GM21526 (cell line): ENCODE data around the gene GRM3.
"Not testable (repeated sequence)": the region's sequence is repeated elsewhere in the genome, so short reads cannot be mapped to it uniquely, and the experiment has no call there.

Experiments
- ATAC-seq: cut with Tn5 transposase; IDR thresholded peaks from one replicate; pipeline ENCODE4 v1.9.1; 2021; ENCODE audit warnings: moderate library complexity; ENCODE audit not compliant: unreplicated experiment, low FRiP score

GRM3 gene

GRCh38 chr7:86643561-86644281 is at the start of gene GRM3:
Gene GRM3, plus strand, starts transcription at chr7:86643909. Its CDS starts 121,237 bp downstream, at chr7:86765146.
- no peak for ATAC-seq

- peak; percentile 52 for ATAC-seq
Observed at GRCh38 chr7:86598311-86598710, 45.4 kb upstream of the GRM3 start.

GRCh38 chr7:86598721-86599120 is 45.0 kb upstream of the GRM3 start:
- ATAC-seq, result no peak

- no peak for ATAC-seq
Observed at GRCh38 chr7:86600506-86601290, 43.0 kb upstream of the GRM3 start.

DNA sequence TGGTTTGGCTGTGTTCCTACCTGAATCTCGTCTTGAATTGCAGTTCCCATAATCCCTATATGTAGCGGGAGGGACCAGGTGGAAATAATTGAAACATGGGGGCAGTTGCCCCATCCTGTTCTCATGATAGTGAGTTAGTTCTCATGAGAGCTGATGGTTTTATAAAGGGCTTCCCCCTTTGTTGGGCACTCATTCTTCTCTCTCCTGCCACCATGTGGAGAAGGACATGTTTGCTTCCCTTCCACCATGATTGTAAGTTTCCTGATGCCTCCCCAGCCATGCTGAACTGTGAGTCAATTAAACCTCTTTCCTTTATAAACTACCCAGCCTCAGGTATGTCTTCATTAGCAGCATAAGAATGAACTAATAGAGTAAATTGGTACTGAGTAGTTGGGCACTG is 28.0 kb upstream of the GRM3 start:
- not testable (repeated sequence) for ATAC-seq

DNA sequence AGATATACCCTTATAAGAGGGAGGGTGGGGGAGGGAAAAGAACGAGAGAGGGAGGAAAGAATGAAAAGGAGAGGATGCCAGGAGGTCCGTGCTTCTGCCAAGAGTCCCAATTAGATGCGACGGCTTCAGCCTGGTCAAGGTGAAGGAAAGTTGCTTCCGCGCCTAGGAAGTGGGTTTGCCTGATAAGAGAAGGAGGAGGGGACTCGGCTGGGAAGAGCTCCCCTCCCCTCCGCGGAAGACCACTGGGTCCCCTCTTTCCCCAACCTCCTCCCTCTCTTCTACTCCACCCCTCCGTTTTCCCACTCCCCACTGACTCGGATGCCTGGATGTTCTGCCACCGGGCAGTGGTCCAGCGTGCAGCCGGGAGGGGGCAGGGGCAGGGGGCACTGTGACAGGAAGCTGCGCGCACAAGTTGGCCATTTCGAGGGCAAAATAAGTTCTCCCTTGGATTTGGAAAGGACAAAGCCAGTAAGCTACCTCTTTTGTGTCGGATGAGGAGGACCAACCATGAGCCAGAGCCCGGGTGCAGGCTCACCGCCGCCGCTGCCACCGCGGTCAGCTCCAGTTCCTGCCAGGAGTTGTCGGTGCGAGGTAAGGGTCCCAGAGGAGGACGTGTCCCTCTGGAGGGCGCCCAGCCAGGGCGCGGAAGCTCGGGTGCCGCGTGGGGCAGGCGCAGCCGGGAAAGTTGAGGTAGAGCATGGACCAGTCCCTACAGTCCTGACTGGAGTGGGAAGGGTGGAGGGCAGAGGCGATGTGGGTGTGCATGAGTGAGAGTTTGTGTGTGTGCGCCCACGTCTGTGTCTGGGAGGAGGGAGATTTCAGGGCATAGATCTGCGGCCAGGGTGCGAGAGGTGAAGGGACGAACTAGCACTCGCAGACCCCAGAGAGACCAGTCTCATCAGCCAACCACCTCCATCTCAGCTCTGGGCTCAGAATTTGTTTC is 844 bp downstream of the GRM3 start:
- ATAC-seq, result no peak

GRCh38 chr7:86645225-86645608 is 1.5 kb downstream of the GRM3 start:
- no peak for ATAC-seq

- ATAC-seq, result no peak
Observed at GRCh38 chr7:86645676-86646276, 2.1 kb downstream of the GRM3 start.

GRCh38 chr7:86647385-86648094 is 3.8 kb downstream of the GRM3 start:
- no peak for ATAC-seq

- no peak for ATAC-seq
Observed at GRCh38 chr7:86648169-86648568, 4.5 kb downstream of the GRM3 start.

- ATAC-seq, result no peak
Observed at GRCh38 chr7:86653919-86654659, 10.4 kb downstream of the GRM3 start.

DNA sequence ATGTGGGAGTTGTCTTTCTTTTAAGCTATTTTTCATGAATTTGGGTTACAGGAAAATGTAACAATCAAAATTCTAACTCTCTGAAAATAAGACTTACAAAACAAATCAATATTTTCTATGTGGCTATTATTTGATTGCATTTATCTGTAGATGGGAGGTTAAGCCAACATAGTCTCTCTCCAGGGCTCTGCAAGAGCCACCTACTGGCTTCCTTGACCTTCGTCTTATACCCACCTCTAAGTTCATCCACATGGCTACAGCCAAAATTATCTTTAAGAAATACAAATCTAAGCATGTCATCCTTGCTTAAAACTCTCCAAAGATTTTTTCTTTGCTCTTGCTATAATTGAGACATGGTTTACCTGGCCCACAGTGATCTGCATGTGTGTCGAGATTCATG is 14.2 kb downstream of the GRM3 start:
- no peak for ATAC-seq

GRCh38 chr7:86660950-86661462 is 17.3 kb downstream of the GRM3 start:
- ATAC-seq, result no peak

- ATAC-seq, result no peak
Observed at GRCh38 chr7:86664486-86664885, 20.8 kb downstream of the GRM3 start.

DNA sequence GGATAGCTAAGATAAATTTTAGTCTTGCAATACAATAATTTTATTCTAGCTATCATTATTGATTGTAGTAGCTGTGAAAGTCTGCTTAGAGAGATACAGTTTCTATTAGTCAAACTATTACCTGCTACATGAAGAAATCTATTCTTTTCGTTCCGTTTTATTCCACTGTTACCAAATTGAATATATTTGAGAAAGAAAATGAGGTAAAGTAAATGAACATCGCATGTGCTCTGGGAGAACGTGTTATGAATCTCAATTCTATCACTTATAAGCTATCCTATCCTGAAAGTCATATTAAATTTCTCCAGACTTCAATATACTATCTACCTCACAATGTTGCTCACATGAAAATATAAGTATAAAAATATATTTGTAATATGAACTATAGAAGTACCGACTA is 21.3 kb downstream of the GRM3 start:
- ATAC-seq, result no peak

DNA sequence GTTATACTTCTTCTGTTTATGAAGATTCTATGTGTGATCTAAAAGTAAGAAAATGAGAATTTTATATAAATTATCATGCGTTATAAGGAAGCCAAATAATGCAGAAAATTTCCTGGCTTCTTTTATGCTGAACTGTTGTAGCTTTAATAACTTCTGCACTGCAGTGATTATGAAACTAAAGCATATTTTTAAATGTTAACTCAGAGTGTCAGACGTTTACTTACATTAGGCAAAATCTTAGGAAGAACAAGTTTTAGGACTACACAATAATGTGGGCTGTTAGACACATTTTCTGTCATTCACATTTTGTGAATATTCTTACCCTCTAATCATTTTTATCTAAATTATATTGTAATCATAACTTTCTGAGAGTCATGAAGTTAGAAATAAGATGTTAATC is 22.0 kb downstream of the GRM3 start:
- ATAC-seq, result no peak

DNA sequence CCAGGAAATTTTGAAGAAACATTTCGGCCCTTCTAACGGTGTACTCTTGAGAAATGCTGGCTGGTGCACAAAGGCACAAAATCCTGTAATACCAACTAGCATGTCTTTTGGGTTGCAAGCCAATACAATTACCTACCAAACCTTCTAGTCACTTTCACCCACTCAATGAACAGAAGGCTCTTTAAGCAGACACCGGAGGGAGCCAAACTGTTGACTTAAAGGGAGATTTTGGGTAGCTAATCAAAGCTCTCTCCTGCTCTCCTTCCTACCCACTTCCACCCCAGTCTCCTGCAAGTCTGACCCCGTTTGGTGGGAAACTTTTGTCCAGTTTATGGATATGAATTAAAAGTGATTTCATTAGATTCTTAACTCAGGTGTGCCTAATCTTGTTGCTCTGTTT is 24.0 kb downstream of the GRM3 start:
- no peak for ATAC-seq

GRCh38 chr7:86668315-86668714 is 24.6 kb downstream of the GRM3 start:
- ATAC-seq, result no peak

DNA sequence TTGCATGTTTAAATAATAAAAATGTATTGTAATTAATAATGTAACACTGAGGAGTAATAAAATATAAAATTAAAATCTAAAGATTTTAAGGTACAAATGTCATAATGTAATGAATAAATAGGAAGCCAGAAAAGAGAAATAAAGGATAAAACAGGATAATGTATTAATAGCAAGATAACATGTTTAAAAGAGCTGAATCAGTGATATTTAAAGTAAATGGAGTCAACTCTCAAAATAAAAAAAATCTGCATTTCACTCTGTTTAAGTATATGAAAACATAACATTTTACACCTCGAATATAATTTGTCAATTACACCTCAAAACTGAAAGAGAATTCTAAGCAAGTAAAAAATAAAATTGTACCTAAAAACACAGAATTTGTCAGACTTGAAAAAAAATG is 44.1 kb downstream of the GRM3 start:
- no peak for ATAC-seq
